SK-N-MC (cell line): ENCODE measurements around the gene CEP192.

Experiments used
- EZH2 ChIP-seq: fragments of 200-600 bp; sonication (generic); IDR thresholded peaks from one replicate; pipeline ENCODE4 v1.6.1; 2017; ENCODE audit warnings: antibody characterized with exemption
- POLR2AphosphoS5 ChIP-seq: IDR thresholded peaks from 2 replicates; pipeline ENCODE4 v1.6.1; 2012; ENCODE audit warnings: mild to moderate bottlenecking, low read depth, low read length, borderline replicate concordance

- TF ChIP-seq EZH2 (no peak), POLR2AphosphoS5 (no peak)
Observed at GRCh38 chr18:13108330-13108729, 117.2 kb downstream of the CEP192 start.
